Measurements from ENCODE around the gene NCAPD2. TPM values are rescaled to one million over a fixed set of nuclear protein-coding genes. Genes with fewer than 3 reads are reported as not detected.

NCAPD2 gene
- total and polyA plus RNA-seq, 2 donors (not counting 3 experiments of a cell fraction or from before 2014, with no cell fraction given): 41.8 to 90.1 TPM

DNA sequence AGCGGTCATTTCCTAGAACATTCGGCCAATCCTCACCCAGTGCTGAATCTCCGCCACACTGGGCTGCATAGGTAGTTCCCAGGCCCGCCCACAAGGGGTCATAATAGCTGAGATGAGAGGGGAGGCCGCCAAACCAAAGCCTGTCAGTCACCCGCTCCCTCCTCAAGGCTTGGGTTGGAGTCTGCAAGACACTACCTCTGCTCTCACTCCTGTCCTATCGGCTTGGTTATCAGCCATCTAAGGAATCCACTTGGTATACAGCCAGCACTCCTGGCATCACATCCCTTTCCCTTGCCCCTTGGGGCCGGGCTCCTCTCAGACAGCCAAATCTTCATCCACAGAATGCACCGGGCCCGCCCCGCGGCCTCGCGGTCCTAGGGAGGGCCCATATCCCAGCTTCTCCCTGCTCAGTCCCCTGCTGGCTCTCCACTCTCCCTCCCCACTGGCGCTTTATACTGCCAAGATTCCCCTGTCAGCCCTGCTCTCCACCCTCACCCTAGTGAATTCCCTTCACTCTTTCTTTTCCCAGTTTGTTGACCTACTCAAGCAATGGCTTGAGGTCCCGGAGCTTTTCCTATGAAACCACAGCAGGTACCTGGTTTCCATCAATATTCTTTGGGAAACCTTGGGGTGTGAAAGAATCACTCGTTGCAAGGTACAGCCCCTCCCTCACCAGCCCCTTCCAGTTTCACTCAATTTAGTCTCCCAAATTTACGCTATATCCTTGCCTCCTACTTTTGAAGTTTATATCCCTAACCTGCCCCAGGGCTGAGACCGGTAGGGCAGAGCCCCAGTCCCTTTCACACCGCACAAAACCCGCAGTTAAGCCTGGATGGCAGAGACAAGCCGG lies 60.5 kb downstream of the NCAPD2 start:
- intact Hi-C loops (cut with micrococcal nuclease): loop anchor here (1.0 to 5.0 kb wide), 3 partner anchors 20 to 143 kb away; partner anchors contain the start of gene GAPDH
- TF ChIP-seq POLR2A (IDR thresholded peaks at IDR 0.05; ENCODE audit: low read depth, low read length) (no peak), POLR2AphosphoS5 (IDR thresholded peaks at IDR 0.05; ENCODE audit: insufficient read depth, low read depth, low read length) (peak; percentile 19), MYC (IDR thresholded peaks at IDR 0.05; ENCODE audit: low read depth, low read length) (no peak), GATA2 (IDR thresholded peaks at IDR 0.05; ENCODE audit: insufficient read depth, insufficient read length, low read depth, low read length) (no peak), JUN (IDR thresholded peaks at IDR 0.05; ENCODE audit: borderline replicate concordance, insufficient read depth, insufficient read length, low read depth) (no peak), FOS (IDR thresholded peaks at IDR 0.05; ENCODE audit: borderline replicate concordance, insufficient read depth, low read length) (no peak), EZH2 (IDR thresholded peaks at IDR 0.05; ENCODE audit: borderline replicate concordance, low read depth, low read length, severe bottlenecking) (no peak)
- TF ChIP-seq, protein P1, sequence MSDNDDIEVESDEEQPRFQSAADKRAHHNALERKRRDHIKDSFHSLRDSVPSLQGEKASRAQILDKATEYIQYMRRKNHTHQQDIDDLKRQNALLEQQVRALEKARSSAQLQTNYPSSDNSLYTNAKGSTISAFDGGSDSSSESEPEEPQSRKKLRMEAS (IDR thresholded peaks at IDR 0.05; ENCODE audit: insufficient read depth, insufficient read length): no peak
- TF ChIP-seq, protein P2, sequence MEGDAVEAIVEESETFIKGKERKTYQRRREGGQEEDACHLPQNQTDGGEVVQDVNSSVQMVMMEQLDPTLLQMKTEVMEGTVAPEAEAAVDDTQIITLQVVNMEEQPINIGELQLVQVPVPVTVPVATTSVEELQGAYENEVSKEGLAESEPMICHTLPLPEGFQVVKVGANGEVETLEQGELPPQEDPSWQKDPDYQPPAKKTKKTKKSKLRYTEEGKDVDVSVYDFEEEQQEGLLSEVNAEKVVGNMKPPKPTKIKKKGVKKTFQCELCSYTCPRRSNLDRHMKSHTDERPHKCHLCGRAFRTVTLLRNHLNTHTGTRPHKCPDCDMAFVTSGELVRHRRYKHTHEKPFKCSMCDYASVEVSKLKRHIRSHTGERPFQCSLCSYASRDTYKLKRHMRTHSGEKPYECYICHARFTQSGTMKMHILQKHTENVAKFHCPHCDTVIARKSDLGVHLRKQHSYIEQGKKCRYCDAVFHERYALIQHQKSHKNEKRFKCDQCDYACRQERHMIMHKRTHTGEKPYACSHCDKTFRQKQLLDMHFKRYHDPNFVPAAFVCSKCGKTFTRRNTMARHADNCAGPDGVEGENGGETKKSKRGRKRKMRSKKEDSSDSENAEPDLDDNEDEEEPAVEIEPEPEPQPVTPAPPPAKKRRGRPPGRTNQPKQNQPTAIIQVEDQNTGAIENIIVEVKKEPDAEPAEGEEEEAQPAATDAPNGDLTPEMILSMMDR (IDR thresholded peaks at IDR 0.05; ENCODE audit: extremely low read depth in 1 of 2, insufficient read depth in 1 of 2, low read depth in 1 of 2, low read length in 2 of 2): peak; percentile 57 to 84
- H3K9me3 ChIP-seq (replicated peaks; ENCODE audit: control insufficient read depth, insufficient read depth, low read length): no peaks in the 10 kb centered on the region
- no peaks in the 10 kb centered on the region for H4K20me1 ChIP-seq (replicated peaks; ENCODE audit: control insufficient read depth, extremely low read depth, insufficient read depth, low read length)
- H3K4me3 ChIP-seq (replicated peaks in 1 of 3; ENCODE audit: insufficient read depth in 1 of 3, low read depth in 1 of 3, low read length in 3 of 3): peak overlapping the region; percentile 67 to 86 (median 67)
- peaks cover 44% of the 10 kb centered on the region for H3K4me1 ChIP-seq (ENCODE audit: control insufficient read depth, extremely low read depth, insufficient read depth, low read length)
- H3K9me1 ChIP-seq (replicated peaks; ENCODE audit: control insufficient read depth, extremely low read depth, insufficient read depth, low read length): no peaks in the 10 kb centered on the region
- H3K9ac ChIP-seq (replicated peaks; ENCODE audit: extremely low read depth, insufficient read depth, low read length): peak overlapping the region; percentile 58
- peaks cover 51% of the 10 kb centered on the region for H3K79me2 ChIP-seq (ENCODE audit: control insufficient read depth, insufficient read depth, low read length)
- POLR2A ChIA-PET: interaction anchor here (1.0 to 1.8 kb wide), 2 partner anchors 19 to 20 kb away, joined by 5 to 7 read pairs; partner anchors contain the start of gene GAPDH
- CTCF ChIA-PET: interaction anchor here (0.6 to 10.3 kb wide), 12 partner anchors 8 to 337 kb away, joined by 3 to 145 read pairs (median 4); partner anchors contain the start of genes GAPDH and NOP2
- dilution Hi-C loops (cut with MboI; ENCODE audit: extremely low pct_ligation_motif_present, low sequenced_read_pairs): no loop called here
- peak overlapping the region; percentile 15 for H3K27ac ChIP-seq (ENCODE audit: insufficient read depth, low read depth, low read length)
- peaks cover 6 to 16% of the 10 kb centered on the region in 2 experiments for H3K36me3 ChIP-seq (ENCODE audit: control insufficient read depth in 2 of 2, extremely low read depth in 1 of 2, insufficient read depth in 2 of 2, low read length in 2 of 2)
- H3K27me3 ChIP-seq (ENCODE audit: control insufficient read depth in 2 of 2, insufficient read depth in 2 of 2, low read length in 2 of 2): no peaks in the 10 kb centered on the region
- no TSS peak for BruUV-seq (replicated peaks)
- H2AFZ ChIP-seq (ENCODE audit: low read depth, low read length): peak overlapping the region; percentile 59
- H3K4me2 ChIP-seq (ENCODE audit: insufficient read depth, low read length): peak overlapping the region; percentile 92
- peak; percentile 80 for DNase-seq (ENCODE audit: low read depth, low spot score)
- peak; percentile 93 for FAIRE-seq

All from endothelial cell of umbilical vein (primary cell).